ENCODE measurements around the gene MSANTD2.

The MSANTD2 gene

GRCh38 chr11:124724979-124725718 lies 75.1 kb downstream of the MSANTD2 start:
- no peak overlapping the region for H3K27ac ChIP-seq (replicated peaks)
- DNase-seq (ENCODE audit: low read depth in 1 of 2, low spot score in 1 of 2) = no peak
- H3K4me3 ChIP-seq (replicated peaks; ENCODE audit: insufficient read depth, low read length) = no peak overlapping the region
- H3K27me3 ChIP-seq (ENCODE audit: insufficient read depth, poor library complexity, severe bottlenecking) = peaks cover 4% of the 10 kb centered on the region
- TF ChIP-seq POLR2AphosphoS5 (IDR thresholded peaks at IDR 0.05; ENCODE audit: low read depth) (no peak), CTCF (IDR thresholded peaks at IDR 0.05; ENCODE audit: insufficient read depth, low read length) (no peak), GABPA (IDR thresholded peaks at IDR 0.05; ENCODE audit: low read depth) (no peak), REST (IDR thresholded peaks at IDR 0.05; ENCODE audit: insufficient replicate concordance, low read depth) (no peak), SPI1 (IDR thresholded peaks at IDR 0.05; ENCODE audit: borderline replicate concordance, low read depth) (no peak)

- DNase-seq (ENCODE audit: low read depth in 1 of 2, low spot score in 1 of 2) = no peak
These were observed 78.0 kb downstream of the MSANTD2 start for GRCh38 chr11:124722176-124722575.

GRCh38 chr11:124719534-124719933 lies 80.7 kb downstream of the MSANTD2 start:
- TF ChIP-seq GABPA (IDR thresholded peaks at IDR 0.05; ENCODE audit: low read depth) = no peak
- no peak for TF ChIP-seq CTCF (IDR thresholded peaks at IDR 0.05; ENCODE audit: insufficient read depth, low read length)
- no peak for TF ChIP-seq REST (IDR thresholded peaks at IDR 0.05; ENCODE audit: insufficient replicate concordance, low read depth)
- TF ChIP-seq POLR2AphosphoS5 (IDR thresholded peaks at IDR 0.05; ENCODE audit: low read depth) = no peak
- no peak for TF ChIP-seq SPI1 (IDR thresholded peaks at IDR 0.05; ENCODE audit: borderline replicate concordance, low read depth)
- DNase-seq (ENCODE audit: low read depth in 1 of 2, low spot score in 1 of 2) = no peak
- Histone ChIP-seq H3K27ac (replicated peaks) (no peak overlapping the region), H3K27me3 (ENCODE audit: insufficient read depth, poor library complexity, severe bottlenecking) (peaks cover 39% of the 10 kb centered on the region), H3K4me3 (replicated peaks; ENCODE audit: insufficient read depth, low read length) (no peak overlapping the region)

More at GRCh38 chr11:124722176-124722575, 78.0 kb downstream of the MSANTD2 start:
- Histone ChIP-seq H3K27ac (replicated peaks) (no peak overlapping the region), H3K27me3 (ENCODE audit: insufficient read depth, poor library complexity, severe bottlenecking) (peaks cover 30% of the 10 kb centered on the region), H3K4me3 (replicated peaks; ENCODE audit: insufficient read depth, low read length) (no peak overlapping the region)
- TF ChIP-seq GABPA (IDR thresholded peaks at IDR 0.05; ENCODE audit: low read depth) (no peak), POLR2AphosphoS5 (IDR thresholded peaks at IDR 0.05; ENCODE audit: low read depth) (no peak), CTCF (IDR thresholded peaks at IDR 0.05; ENCODE audit: insufficient read depth, low read length) (no peak), SPI1 (IDR thresholded peaks at IDR 0.05; ENCODE audit: borderline replicate concordance, low read depth) (no peak)
